GM18870 (cell line): ENCODE data around the gene MEN1.
"Not testable (repeated sequence)": the region's sequence is repeated elsewhere in the genome, so short reads cannot be mapped to it uniquely, and the experiment has no call there.

Source experiments
- ATAC-seq: cut with Tn5 transposase; IDR thresholded peaks from one replicate; pipeline ENCODE4 v1.9.1; 2021; ENCODE audit warnings: moderate library complexity; ENCODE audit not compliant: unreplicated experiment

MEN1 gene

DNA sequence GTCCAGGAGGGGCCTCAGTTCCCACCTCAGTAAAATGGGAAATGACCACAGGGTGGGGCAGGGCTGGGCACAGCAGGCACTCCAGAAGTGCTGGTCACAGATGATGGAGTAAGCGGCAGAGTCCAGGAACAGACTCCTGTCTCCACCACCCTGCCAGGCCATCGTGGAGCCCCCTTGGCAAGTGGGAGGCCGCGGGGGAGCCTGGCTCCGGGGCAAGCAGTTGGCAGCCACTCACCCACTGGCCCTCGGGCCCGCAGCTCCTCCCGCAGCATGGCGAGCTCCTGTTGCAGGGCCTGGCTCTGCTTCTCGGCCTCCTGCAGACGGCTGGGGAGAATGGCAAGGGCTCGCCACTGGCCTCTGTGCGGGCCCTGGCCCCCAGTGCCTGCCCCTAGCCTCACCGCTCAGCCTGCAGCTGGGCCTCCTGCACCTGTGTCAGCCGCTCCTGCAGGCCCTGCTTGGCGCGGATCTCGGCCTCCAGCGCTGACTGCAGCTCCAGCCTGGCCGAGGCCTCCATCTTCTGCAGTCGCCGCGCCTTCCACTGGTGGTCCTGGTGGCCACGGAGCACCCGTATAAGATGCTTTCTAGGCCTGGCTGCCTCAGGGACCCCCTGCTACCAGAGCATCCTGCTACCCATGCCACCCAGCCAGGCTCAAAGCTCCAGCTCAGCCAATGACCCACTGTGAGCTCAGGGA lies 23.8 kb upstream of the MEN1 start:
- ATAC-seq, result no peak

- ATAC-seq, result no peak
Measured at GRCh38 chr11:64833509-64833908, 23.2 kb upstream of the MEN1 start.

DNA sequence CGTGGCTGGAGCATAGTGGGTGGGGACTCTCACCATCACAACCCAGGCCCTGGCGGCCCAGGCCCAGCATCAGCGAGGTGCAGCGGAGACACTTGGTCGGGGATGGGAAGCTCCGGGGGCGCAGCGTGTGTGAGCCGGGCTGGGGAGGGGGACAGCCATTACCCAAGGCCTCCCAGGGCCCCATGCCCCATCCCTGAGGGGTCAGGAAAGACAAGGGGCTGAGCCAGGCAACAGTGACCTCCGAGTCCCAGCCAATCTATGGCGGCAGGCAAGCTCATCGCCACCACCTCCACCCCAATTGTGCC lies 22.8 kb upstream of the MEN1 start:
- ATAC-seq, result no peak

- no peak for ATAC-seq
Measured at GRCh38 chr11:64832467-64833197, 22.3 kb upstream of the MEN1 start.

- ATAC-seq, result no peak
Measured at GRCh38 chr11:64831411-64831891, 21.1 kb upstream of the MEN1 start.

DNA sequence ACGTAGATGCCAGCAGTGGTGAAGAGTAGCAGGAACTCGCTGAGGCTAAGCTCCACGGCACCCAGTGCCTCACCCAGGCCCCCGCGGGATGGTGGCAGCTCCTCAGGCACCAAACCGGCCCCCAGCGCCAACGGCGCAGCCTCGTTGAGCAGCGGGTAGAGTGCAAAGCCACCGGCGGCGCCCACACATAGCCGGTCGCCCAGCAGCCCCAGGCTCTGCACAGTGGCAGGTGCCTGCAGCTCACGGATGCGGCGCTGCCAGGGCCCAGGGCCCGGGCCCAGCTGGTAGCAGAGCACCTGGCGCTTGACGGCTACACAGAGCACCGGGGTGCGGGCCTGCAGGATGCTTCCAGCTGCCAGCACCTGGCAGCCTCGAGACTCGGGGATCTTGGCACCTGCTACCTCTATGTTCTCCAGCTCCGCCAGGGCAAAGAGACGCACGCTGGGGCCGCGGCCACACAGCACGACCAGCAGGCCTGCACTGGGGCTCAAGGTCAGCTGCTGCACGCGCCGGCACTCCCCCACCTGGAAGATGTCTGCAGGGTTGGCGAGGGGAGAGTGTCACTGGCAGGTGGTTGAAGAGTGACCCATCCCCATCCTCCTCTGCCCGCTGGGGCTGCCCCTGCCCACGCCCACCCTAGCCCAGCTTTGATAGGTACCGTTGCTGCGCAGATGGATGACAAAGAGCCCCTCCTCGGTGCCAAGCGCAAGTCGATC lies 19.3 kb upstream of the MEN1 start:
- no peak for ATAC-seq

- no peak for ATAC-seq
Measured at GRCh38 chr11:64827451-64827839, 17.1 kb upstream of the MEN1 start.

DNA sequence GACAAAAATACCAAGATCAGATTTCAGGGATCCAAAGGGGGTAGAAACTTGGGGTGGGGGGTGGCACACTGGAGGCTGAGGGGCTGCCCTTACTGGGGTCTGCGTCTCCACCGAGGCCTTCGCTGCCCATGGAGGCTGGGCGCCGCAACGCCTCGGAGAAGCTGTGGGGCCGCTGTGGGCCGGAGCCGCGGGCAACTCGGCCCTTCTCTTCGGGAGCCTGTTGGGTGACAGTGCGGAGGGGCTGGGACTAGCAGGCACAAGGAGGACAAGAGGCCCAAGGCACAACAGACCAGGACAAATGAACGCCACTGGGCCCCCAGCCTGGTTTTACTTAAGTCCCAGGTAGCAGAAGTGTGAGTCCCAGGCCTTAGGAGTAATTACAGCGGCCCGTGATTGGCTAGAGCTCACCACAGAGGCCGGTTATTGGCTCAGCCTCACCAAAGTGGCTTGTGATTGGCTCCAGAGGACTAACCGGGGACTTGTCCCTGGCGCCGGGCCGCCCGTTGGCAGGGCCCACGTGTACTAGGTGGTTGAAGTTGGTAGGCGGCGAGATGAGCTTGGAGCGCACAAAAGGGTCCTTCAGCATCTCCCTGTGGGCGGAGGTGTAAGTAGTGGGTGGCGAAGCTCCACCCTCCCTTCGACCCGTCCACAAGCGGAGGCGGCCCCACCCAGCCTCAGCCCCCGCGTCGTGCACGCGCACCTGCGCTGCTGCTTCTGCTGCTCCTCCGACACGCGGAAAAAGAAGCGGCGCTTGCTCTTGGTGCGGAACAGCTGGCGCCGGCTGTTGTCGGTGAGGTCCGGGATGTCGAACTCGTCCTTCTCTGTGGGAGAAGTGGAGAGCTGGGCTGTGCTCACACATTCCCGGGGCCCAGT lies 16.5 kb upstream of the MEN1 start:
- no peak for ATAC-seq

GRCh38 chr11:64826062-64826461 lies 15.7 kb upstream of the MEN1 start:
- ATAC-seq, result no peak

DNA sequence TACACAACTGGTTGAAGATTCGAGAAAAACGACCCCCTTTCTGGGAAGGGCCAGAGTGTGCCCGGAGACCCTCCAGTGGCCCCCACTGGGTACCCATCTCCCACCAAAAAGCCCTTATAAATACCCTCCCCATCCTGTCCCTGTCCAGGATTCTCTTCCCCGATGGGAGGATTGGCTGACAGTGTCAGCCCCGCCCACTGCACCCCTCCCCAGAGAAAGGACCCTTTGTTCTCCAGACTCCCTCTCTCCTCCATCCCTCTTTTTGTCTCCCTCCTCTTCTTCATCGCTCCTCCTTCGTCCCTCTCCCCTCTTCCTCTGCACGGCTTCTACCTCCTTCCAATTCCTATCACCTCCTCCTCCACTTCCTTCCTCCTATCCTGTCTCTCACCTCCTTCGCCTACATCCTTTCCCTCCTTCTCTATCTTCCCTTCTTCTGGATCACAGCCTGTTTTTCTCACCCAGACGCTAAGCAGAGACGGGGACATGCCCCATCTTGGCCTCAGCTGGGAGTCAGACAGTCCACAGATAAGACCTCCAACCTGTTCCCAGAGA lies 13.3 kb upstream of the MEN1 start:
- ATAC-seq, result no peak

DNA sequence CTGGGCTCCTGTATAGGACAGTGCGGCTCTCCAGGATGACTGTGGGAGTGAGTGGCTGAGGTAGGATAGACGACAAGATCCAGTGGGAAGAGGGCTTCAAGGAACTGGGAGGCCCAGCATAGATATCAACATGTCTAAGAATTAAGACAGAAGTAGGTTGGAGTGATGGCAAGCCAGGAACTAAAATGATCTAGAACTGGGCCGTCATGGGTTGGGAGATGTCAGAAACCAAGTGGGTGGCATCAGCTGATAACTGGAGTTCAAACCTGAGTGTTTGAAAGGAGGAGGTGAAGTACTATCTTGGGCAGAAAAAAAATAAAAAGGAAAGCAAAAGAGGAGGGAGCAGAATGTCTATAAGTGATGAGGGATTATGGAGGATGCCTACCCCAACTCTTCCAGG lies 7.1 kb upstream of the MEN1 start:
- ATAC-seq, result no peak

DNA sequence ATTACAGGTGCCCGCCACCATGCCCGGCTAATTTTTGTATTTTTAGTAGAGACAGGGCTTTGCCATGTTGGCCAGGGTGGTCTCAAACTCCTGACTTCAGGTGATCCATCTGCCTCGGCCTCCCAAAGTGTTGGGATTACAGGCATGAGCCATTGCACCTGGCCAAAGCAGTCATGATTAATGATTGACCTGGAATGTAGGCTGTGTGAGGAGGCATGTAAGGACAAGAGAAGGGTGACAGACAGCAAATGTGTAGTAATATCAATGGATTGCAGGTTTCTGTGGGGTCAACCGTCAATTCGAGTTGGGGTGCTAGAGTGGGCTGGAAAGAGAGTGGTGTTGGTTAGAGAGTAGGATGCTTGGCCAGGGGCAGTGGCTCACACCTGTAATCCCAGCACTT lies 5.1 kb upstream of the MEN1 start:
- not testable (repeated sequence) for ATAC-seq

DNA sequence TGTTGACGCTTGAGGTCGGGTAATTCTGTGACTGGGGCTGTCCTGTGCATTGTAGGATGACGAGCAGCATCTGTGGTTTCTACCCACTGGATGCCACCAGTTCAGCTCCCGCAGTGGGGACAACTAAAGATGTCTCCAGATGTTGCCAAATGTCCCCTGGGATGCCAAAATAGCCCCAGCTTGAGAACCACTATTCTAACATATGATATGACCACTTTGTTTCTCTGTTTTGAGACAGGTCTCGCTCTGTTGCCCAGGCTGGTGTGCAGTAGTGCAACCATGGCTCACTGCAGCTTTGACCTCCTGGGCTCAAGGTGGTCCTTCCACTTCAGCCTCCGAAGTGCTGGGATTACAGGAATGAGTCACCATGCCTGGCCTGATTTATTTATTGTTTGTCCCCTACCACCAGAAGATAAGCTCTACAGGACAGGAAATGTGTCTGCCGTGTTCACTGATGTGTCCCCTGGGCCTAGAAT lies 4.4 kb upstream of the MEN1 start:
- ATAC-seq, result peak; percentile 49

- ATAC-seq, result no peak
Measured at GRCh38 chr11:64813826-64814225, 3.5 kb upstream of the MEN1 start.

DNA sequence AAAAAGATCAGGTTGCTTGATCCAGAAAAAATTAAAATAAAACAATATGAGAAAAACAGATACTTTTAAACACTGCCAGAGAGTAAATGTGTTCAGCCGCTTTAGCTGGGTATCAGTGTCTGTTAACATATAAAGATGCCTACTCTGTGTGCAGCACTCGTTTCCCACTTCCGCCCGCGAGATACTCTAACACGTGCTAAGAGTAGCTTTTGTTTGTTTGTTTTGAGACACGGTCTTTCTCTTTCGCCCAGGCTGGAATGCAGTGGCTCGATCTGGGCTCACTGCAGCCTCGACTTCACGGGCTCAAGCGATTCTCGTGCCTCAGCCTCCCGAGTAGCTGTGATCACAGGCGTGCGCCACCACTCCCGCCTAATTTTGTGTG lies 531 bp upstream of the MEN1 start:
- ATAC-seq, result no peak

DNA sequence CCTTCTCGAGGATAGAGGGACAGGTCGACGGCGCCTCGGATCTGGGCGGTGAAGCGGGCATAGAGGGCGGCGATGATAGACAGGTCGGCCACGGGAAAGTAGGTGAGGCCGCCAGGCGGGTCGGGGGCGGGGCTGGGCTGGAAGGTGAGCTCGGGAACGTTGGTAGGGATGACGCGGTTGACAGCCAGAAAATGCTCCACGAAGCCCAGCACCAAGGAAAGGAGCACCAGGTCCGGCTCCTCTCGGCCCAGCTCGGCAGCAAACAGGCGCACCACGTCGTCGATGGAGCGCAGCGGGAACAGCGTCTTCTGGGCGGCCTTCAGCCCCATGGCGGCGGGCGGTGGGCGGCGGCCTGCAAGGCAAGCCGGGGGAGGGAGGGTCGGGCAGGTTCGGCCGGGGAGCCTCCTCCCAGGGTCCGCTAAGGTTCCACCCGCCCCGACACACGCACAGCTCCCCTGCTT lies 540 bp downstream of the MEN1 start:
- ATAC-seq, result no peak

DNA sequence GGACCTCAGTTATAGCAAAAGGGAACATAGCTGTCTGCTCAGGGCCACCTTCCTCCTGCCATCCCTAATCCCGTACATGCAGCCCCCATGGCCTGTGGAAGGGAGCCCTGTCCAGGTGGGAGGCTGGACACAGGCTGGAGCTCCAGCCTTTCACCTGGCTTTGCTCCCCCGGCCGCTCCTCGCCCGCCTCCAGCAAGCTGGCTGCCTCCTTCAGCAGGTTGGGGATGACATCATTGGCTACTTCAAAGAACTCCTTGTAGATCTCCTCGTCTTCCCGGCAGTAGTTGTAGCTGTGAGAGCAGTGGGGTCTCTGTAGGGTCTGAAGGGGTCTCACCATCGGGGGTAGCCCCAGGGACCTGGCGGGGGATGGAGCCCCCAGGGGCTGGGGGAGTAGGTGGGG lies 4.9 kb downstream of the MEN1 start:
- ATAC-seq, result no peak

DNA sequence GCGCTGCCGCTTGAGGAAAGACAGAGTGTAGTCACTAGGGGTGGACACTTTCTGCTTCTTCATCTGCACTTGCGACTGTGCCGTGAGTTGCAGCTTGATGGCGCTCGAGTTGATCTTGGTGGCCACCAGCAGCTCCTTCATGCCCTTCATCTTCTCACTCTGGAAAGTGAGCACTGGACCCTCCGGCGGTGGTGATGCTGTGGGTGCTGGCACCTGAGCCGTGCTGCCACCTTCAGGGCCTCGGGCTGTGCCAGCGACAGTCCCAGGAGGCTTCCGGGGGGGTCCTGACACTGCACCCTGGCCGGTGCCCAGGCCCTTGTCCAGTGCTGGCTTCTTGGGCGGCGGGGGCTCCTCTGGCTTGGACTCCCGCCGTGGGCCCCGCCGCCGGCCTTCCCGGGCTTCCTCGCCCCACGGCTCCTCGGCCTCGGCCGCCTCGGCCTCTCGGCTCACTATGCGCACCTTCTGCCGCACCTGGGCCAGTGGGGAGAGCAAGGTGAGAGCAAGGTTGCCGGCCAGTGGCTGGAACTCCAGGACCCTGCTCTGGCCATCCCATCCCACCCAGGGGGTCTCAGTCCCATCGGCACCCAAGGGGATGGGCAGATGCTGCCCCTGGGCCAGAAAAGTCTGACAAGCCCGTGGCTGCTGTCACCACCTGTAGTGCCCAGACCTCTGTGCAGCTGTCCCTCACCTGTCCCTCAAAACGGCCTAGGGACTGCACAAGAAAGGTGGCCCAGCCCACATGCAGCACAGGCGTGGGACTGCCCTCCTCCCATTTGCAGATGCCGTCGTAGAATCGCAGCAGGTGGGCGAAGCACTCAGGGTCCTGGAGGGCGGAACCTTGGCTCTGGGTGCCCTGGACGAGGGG lies 5.8 kb downstream of the MEN1 start:
- no peak for ATAC-seq

- ATAC-seq, result no peak
Measured at GRCh38 chr11:64803846-64804345, 6.5 kb downstream of the MEN1 start.
